Retinal pigment epithelial cell (primary cell): Measurements from ENCODE around the gene GRB10.
A peak's percentile ranks its signal among the peaks of the same experiment; 100 is the strongest.

ENCODE experiments used
- DNase-seq: peaks from one replicate; pipeline ENCODE4 v3.0.0-alpha.2; 2010; ENCODE audit warnings: low read depth
- H3K4me3 ChIP-seq: 2 replicates; pipeline ENCODE4 v1.5.1; 2011; ENCODE audit warnings: mild to moderate bottlenecking, low read length, control low read depth, moderate library complexity
- TF ChIP-seq, protein P1 (sequence below): conservative IDR thresholded peaks from 2 replicates; pipeline ENCODE4 v1.5.1; 2011; ENCODE audit warnings: low read depth, low read length, control low read depth, inconsistent platforms

Gene GRB10

DNA sequence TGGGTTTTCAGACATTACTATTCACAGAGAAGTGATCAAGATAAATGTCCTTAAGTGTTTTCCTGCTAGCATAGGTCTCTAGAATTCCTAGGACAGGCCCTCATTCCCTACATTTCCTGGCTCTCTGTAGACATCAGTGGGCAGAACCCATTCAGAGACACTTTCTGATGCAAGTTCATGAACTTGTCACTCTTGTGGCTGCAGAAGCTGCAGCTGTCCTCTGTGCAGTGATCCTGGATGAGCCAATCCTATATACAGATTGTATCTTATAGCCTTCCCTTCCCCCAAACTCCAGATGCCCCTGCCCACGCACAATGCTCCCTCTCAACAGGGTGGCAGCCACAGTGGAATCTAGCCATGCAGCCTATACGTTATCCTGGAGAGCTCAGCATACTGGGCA is 12.6 kb upstream of the GRB10 start:
- DNase-seq, result no peak
- H3K4me3 ChIP-seq, result no peak overlapping the region
- TF ChIP-seq, protein P1, sequence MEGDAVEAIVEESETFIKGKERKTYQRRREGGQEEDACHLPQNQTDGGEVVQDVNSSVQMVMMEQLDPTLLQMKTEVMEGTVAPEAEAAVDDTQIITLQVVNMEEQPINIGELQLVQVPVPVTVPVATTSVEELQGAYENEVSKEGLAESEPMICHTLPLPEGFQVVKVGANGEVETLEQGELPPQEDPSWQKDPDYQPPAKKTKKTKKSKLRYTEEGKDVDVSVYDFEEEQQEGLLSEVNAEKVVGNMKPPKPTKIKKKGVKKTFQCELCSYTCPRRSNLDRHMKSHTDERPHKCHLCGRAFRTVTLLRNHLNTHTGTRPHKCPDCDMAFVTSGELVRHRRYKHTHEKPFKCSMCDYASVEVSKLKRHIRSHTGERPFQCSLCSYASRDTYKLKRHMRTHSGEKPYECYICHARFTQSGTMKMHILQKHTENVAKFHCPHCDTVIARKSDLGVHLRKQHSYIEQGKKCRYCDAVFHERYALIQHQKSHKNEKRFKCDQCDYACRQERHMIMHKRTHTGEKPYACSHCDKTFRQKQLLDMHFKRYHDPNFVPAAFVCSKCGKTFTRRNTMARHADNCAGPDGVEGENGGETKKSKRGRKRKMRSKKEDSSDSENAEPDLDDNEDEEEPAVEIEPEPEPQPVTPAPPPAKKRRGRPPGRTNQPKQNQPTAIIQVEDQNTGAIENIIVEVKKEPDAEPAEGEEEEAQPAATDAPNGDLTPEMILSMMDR, result no peak

DNA sequence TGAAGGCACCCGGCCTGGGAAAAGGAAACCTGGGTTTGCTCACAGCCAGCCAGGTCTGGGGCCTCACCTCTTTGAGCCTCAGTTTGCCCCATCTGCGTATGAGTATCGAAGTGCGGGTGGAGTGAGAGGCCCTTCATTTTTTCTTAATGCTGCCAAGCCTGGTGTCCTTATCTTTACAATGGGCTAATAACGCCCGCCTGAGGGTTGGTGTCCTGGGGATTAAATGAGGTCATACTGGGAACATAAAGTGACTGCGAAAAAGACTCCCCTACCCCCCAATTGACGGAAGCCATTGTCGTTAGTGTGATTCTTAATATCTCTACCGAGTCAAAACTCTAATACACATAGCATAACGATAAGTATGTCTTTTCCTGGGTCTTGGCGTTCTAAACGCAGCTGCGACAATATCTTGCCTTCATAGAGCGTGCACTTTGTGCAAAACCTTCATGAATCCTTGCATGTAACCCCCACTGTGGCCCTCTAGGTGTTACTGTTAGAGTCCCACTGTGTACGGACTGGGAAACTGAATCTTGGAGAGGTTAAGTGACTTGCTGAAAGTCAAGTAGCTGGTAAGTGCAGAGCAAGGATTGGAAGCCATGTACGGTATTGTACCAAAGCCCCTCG is 11.4 kb upstream of the GRB10 start:
- no peak for DNase-seq
- peak overlapping the region; percentile 54 for H3K4me3 ChIP-seq
- TF ChIP-seq, protein P1, result no peak

DNA sequence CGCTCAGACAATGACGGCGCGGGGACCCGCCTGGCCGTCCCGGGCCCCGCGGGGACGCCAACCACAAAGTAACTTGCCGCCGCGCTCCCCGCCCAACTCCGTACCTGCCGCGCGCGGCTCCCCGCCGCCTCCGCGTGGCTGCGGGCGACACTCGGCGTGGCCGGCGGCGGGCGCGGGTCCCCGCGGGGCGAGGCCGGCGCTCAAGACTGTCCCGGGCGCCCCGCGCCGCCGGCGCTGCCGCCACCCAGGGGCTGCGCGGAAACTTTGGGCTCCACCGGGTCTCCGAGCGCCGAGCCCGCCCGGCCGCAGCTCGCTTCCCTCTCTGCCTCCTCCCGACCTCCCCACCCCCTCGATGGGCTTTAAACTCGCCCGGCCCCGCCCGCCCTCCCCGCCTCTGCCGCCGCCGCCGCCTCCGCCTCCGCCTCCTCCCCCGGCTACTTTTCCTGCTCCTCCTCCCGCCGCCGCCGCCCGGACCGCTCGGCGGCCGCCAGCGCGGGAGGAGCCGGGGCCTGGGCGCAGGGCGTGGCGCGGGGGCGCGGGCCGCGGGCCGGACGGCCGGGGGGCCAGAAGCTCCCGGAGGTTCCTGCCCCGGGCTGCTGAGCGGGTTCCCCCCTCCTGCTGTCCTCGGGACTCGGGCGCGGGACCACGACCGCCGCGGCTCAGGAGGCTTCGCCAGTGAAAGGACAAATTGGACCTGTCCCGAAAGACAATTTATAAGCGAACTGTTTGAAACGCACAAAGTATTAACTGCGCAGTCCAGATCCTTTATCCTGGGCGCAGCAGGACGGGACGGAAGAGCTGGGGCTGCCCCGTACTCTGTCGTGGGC is 10.6 kb upstream of the GRB10 start:
- peak overlapping the region; percentile 54 for H3K4me3 ChIP-seq
- DNase-seq, result no peak
- TF ChIP-seq, protein P1, result no peak

DNA sequence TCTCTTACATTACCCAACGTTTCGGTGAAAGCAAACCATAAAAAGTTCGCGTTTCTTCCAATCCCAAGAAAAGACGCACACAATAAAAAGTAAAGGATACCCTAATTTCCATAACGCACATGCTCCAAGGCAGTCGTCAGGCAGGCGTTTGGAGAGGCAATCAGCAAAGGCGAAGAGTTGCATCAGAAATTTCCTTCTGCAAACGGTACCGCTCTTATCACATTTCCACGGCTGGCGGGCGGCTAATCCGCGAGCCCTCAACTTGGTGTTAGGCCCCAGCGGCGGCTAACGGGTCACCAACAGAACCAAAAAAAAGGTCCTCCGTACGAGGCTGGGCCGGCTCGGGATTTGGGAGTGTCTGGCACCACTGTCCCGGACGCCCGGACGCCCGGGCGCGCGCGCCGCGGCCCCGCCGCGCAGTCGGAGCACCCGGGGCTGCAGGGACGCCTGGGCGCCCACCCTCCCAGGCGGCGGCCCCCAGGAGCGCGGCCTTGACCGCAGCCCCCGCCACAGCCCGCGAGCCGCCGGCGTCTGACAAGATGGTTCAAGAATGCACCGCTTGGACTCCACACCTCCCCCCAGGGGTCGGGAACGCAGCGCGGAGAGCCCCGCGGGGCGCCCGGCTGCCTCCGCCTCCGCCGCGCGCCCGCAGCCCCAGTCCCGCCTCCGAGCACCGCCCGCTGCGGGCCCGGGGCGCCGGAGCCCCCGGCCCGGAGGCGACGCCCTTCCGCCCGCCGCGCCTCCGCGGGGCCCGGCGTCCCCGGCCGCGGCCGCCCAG is 9.8 kb upstream of the GRB10 start:
- H3K4me3 ChIP-seq, result peak overlapping the region; percentile 85
- TF ChIP-seq, protein P1, result no peak
- no peak for DNase-seq

DNA sequence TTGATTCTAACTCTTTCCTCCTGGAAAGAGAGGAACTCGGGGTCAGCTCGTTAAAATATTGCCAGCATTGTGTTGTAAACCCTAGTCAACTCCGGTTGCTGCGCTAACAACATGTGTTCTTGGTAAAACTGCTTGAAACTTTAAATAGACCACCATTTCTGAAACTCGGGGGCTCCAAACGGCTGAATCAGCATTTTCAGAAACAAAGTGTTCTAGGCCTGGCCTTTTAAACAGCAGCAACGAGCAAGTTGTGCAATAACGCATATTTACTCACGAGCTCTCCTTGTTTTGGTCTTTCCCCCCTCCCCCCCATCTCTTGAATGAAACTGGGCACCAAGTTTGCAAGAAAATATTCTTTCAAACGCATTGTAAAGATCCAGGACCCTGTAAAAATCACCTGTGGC is 9.2 kb upstream of the GRB10 start:
- TF ChIP-seq, protein P1, result no peak
- no peak for DNase-seq
- peak overlapping the region; percentile 85 for H3K4me3 ChIP-seq

DNA sequence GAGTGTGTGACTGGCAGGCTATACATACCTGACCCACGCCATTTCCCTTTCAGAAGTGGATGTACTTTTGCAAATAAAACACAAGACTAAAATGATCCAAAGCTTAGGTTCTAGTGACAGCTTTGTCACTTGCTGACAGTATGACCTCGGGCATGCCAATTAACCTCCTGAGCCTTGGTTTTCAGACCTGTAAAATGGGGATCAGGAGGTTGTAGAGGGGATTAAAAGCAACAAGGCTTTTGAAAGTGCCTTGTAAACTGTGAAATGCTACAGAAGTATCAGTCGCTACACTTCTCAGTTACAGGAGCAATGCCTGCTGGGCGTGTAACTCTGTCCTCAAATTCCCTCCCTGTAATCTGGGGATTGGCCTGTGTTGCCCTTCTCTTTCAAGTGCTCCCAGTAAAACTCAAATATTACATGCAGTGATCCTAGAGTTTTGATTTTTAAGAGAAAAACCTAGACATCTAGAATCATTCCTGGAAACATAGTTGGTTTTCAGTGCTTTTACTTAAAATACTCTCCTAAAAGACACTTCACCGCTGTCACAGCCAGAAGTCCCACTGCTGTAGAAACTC is 8.8 kb upstream of the GRB10 start:
- TF ChIP-seq, protein P1, result no peak
- DNase-seq, result no peak
- H3K4me3 ChIP-seq, result peak overlapping the region; percentile 85
